MM.1S (cell line): ENCODE results near the gene SRC.

Source experiments
- CTCF ChIP-seq: fragments of 300-600 bp; sonication (generic); IDR thresholded peaks from 2 replicates; pipeline ENCODE4 v1.5.1; 2016; ENCODE audit warnings: antibody characterized with exemption, low read length, mixed read lengths
- EZH2 ChIP-seq: fragments of 300-600 bp; sonication (generic); optimal IDR thresholded peaks from 2 replicates; pipeline ENCODE3; 2017; ENCODE audit warnings: low read depth, mild to moderate bottlenecking, antibody characterized with exemption, low read length, mixed read lengths

GRCh38 chr20:37363221-37364012, 17.5 kb downstream of the SRC start:
- no peak for TF ChIP-seq EZH2
- no peak for TF ChIP-seq CTCF
